ACC112 (cell line): ENCODE data around the gene SAMD4A.

ENCODE experiments used
- H2AFZ ChIP-seq: fragments of 200-600 bp; sonication (generic); one replicate; pipeline ENCODE4 v1.6.0; 2017; ENCODE audit warnings: antibody characterized with exemption, low read length; ENCODE audit not compliant: unreplicated experiment
- H3K27ac ChIP-seq: fragments of 200-600 bp; sonication (generic); 2 replicates; pipeline ENCODE4 v1.5.1; 2014; ENCODE audit warnings: low read depth, mild to moderate bottlenecking, antibody characterized with exemption, low read length, moderate library complexity
- H3K27me3 ChIP-seq: fragments of 200-600 bp; sonication (generic); 2 replicates; pipeline ENCODE4 v1.6.1; 2014; ENCODE audit warnings: mild to moderate bottlenecking, antibody characterized with exemption, low read length, moderate library complexity, mixed read lengths; ENCODE audit not compliant: insufficient read depth
- H3K36me3 ChIP-seq: fragments of 200-600 bp; sonication (generic); 2 replicates; pipeline ENCODE4 v1.6.1; 2016; ENCODE audit warnings: mild to moderate bottlenecking, antibody characterized with exemption, low read length, moderate library complexity, mixed read lengths; ENCODE audit not compliant: insufficient read depth
- H3K4me1 ChIP-seq: fragments of 200-600 bp; sonication (generic); one replicate; pipeline ENCODE4 v1.6.1; 2016; ENCODE audit warnings: low read length, mixed read lengths; ENCODE audit not compliant: insufficient read depth, unreplicated experiment, control insufficient read depth
- H3K4me3 ChIP-seq: fragments of 200-600 bp; sonication (generic); 2 replicates; pipeline ENCODE4 v1.5.1; 2014; ENCODE audit warnings: mild to moderate bottlenecking, low read depth, low read length
- H3K79me2 ChIP-seq: fragments of 200-600 bp; sonication (generic); one replicate; pipeline ENCODE4 v1.6.0; 2016; ENCODE audit warnings: low read length; ENCODE audit not compliant: control insufficient read depth, unreplicated experiment, insufficient read depth

The SAMD4A gene

GRCh38 chr14:54692284-54692772 is 125.4 kb downstream of the SAMD4A start:
- Histone ChIP-seq H3K27ac (peak overlapping the region; percentile 26; the same call in 1 of the 2 replicates), H3K4me1 (peaks cover 11% of the 10 kb centered on the region), H3K36me3 (no peaks in the 10 kb centered on the region), H2AFZ (no peak overlapping the region), H3K79me2 (peaks cover 23% of the 10 kb centered on the region), H3K27me3 (no peaks in the 10 kb centered on the region), H3K4me3 (no peak overlapping the region)

GRCh38 chr14:54693761-54694160 is 126.8 kb downstream of the SAMD4A start:
- H3K79me2 ChIP-seq, result peaks cover 9% of the 10 kb centered on the region
- H3K36me3 ChIP-seq, result no peaks in the 10 kb centered on the region
- peaks cover 7% of the 10 kb centered on the region for H3K4me1 ChIP-seq
- no peaks in the 10 kb centered on the region for H3K27me3 ChIP-seq
- no peak overlapping the region for H3K27ac ChIP-seq
- no peak overlapping the region for H3K4me3 ChIP-seq
- H2AFZ ChIP-seq, result no peak overlapping the region

GRCh38 chr14:54695196-54695595 is 128.3 kb downstream of the SAMD4A start:
- Histone ChIP-seq H2AFZ (no peak overlapping the region), H3K79me2 (peaks cover 5% of the 10 kb centered on the region), H3K4me1 (peaks cover 7% of the 10 kb centered on the region), H3K27me3 (no peaks in the 10 kb centered on the region), H3K27ac (no peak overlapping the region), H3K4me3 (no peak overlapping the region), H3K36me3 (no peaks in the 10 kb centered on the region)

DNA sequence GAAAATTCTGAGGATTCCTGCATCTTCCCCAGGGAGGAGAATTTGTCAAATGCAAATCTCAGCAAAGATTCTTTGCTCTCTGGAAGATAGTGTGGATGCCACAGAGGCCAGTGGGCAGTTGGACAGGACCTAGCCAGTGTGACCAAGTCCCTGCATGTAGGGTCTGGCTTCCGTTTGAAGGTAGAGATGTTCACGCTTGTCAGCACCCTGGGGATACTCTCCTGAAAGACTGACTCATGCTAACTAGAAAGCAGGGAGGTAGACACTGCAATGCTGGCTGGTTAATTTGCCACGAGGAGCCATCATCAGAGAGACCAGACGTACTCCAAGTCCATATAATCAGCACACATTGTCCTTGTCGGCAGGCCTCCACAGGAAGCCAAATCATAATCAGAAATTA is 130.1 kb downstream of the SAMD4A start:
- Histone ChIP-seq H3K4me1 (peaks cover 3% of the 10 kb centered on the region), H2AFZ (no peak overlapping the region), H3K79me2 (peaks cover 5% of the 10 kb centered on the region), H3K27ac (no peak overlapping the region), H3K36me3 (no peaks in the 10 kb centered on the region), H3K27me3 (no peaks in the 10 kb centered on the region), H3K4me3 (no peak overlapping the region)

GRCh38 chr14:54697803-54698202 is 130.9 kb downstream of the SAMD4A start:
- no peak overlapping the region for H3K27ac ChIP-seq
- no peaks in the 10 kb centered on the region for H3K4me1 ChIP-seq
- H3K27me3 ChIP-seq, result no peaks in the 10 kb centered on the region
- no peaks in the 10 kb centered on the region; the same call in 1 of the 2 replicates for H3K36me3 ChIP-seq
- peaks cover 3% of the 10 kb centered on the region for H3K79me2 ChIP-seq
- H3K4me3 ChIP-seq, result no peak overlapping the region
- H2AFZ ChIP-seq, result no peak overlapping the region

DNA sequence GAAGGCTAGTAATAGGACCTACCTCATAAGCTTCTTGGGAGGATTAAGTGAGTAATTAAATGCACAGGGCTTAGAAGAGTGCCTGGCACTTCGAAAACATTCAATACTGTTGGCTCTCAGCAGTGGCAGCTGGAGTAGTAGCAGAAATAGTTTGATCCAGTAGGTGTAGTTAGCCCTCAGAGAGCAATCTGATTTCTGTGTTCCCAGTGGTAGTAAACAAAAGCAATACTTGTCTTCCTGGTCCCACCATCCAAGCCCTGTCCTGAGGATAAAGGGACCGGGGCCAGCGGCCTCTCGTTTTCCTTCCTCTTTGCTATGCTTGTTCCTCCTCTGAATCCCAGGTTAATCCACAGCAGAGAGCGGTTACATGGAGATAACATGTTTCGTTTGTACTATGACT is 131.6 kb downstream of the SAMD4A start:
- H3K4me1 ChIP-seq, result no peaks in the 10 kb centered on the region
- H3K79me2 ChIP-seq, result peaks cover 3% of the 10 kb centered on the region
- no peak overlapping the region for H3K27ac ChIP-seq
- no peaks in the 10 kb centered on the region for H3K27me3 ChIP-seq
- H3K36me3 ChIP-seq, result no peaks in the 10 kb centered on the region; the same call in 1 of the 2 replicates
- no peak overlapping the region for H2AFZ ChIP-seq
- no peak overlapping the region for H3K4me3 ChIP-seq

GRCh38 chr14:54698966-54699530 is 132.1 kb downstream of the SAMD4A start:
- Histone ChIP-seq H3K36me3 (no peaks in the 10 kb centered on the region; the same call in 1 of the 2 replicates), H3K79me2 (peaks cover 3% of the 10 kb centered on the region), H3K4me3 (no peak overlapping the region), H3K4me1 (no peaks in the 10 kb centered on the region), H3K27me3 (no peaks in the 10 kb centered on the region), H3K27ac (no peak overlapping the region), H2AFZ (no peak overlapping the region)

DNA sequence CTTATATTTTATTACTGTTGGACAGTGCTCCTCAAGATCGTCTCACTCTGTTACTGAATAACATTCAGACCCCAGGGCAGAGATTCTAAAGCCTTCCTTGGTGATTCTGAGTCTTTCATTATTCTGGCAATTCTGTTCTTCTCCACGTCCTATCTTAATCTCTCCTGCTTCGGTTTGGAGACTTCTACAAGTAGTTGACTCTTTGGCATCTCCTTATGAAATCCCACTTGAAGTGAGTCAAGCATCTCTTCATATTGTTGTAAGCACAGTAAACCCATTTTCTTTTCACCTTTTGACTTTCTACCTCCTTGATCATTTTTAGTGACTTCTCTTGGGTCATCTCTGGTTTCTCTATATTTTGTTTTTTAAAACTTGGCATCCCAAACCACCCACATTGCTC is 132.8 kb downstream of the SAMD4A start:
- H3K36me3 ChIP-seq, result no peaks in the 10 kb centered on the region; the same call in 1 of the 2 replicates
- H3K27ac ChIP-seq, result no peak overlapping the region
- H3K79me2 ChIP-seq, result peaks cover 3% of the 10 kb centered on the region
- H3K4me3 ChIP-seq, result no peak overlapping the region
- H3K4me1 ChIP-seq, result no peaks in the 10 kb centered on the region
- no peak overlapping the region for H2AFZ ChIP-seq
- H3K27me3 ChIP-seq, result no peaks in the 10 kb centered on the region

DNA sequence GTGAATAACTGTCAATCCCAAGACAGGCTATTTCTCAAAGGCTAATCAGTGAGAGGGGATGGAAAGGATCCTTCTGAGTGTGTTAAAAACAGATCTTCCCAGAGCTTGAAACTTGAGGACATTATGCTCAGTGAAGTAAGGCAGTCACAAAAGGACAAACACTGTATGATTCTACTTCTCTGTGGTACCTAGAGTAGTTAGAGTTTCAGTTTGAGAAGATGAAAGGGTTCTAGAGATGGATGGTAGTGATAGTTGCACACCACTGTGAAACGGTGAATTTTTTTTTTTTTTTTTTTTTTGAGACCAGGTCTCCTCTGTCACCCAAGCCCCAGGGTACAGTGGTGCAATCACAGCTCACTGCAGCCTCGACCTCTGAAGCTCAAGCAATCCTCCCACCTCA is 133.8 kb downstream of the SAMD4A start:
- no peaks in the 10 kb centered on the region; the same call in 1 of the 2 replicates for H3K36me3 ChIP-seq
- H3K4me1 ChIP-seq, result no peaks in the 10 kb centered on the region
- no peak overlapping the region for H3K27ac ChIP-seq
- H3K27me3 ChIP-seq, result no peaks in the 10 kb centered on the region
- H3K79me2 ChIP-seq, result peaks cover 3% of the 10 kb centered on the region
- H3K4me3 ChIP-seq, result no peak overlapping the region
- no peak overlapping the region for H2AFZ ChIP-seq

- H3K36me3 ChIP-seq, result no peaks in the 10 kb centered on the region; the same call in 1 of the 2 replicates
- no peak overlapping the region for H3K4me3 ChIP-seq
- peaks cover 3% of the 10 kb centered on the region for H3K79me2 ChIP-seq
- no peaks in the 10 kb centered on the region for H3K4me1 ChIP-seq
- no peaks in the 10 kb centered on the region for H3K27me3 ChIP-seq
- H2AFZ ChIP-seq, result no peak overlapping the region
- H3K27ac ChIP-seq, result no peak overlapping the region
Measured at GRCh38 chr14:54702014-54702491, 135.1 kb downstream of the SAMD4A start.

DNA sequence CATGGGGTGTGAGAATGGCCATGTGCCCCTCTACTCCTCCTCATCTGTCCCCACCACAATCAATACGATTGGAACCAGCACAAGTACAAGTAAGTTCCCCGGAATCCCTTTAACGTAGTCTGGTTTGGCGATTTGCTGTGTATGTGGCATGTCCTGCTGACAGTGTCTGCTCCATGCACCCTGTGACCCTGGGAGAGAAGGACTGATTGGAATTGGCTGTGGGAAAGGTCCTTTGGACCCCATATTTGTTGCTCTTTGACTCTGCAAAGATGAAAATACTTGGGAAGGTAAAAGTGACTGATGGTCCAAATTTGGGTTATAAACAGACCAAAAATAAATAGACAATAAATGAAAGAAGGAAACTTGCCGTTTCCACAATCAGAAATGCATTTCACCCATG is 135.6 kb downstream of the SAMD4A start:
- H3K36me3 ChIP-seq, result no peaks in the 10 kb centered on the region; the same call in 1 of the 2 replicates
- no peak overlapping the region for H3K4me3 ChIP-seq
- no peak overlapping the region for H3K27ac ChIP-seq
- no peaks in the 10 kb centered on the region for H3K27me3 ChIP-seq
- no peak overlapping the region for H2AFZ ChIP-seq
- peaks cover 3% of the 10 kb centered on the region for H3K79me2 ChIP-seq
- no peaks in the 10 kb centered on the region for H3K4me1 ChIP-seq
